CD14-positive monocyte (primary cell): Measurements from ENCODE around the gene TRAM2. TPM values are rescaled to one million over a fixed set of nuclear protein-coding genes. Genes with fewer than 3 reads are reported as not detected.

Source experiments
- DNase-seq, 3 donors: peaks; one replicate each; pipeline ENCODE4 v3.0.0-alpha.2; 2011 to 2022
- H2AFZ ChIP-seq: 2 replicates; pipeline ENCODE4 v1.6.0; 2012; ENCODE audit warnings: mild to moderate bottlenecking, low read depth, low read length, inconsistent platforms; ENCODE audit not compliant: insufficient read depth, poor library complexity, severe bottlenecking
- H3K27ac ChIP-seq, 2 donors: 1 replicate in 1 of 2; 2 replicates in 1 of 2; pipeline ENCODE4 v1.5.1; 2012 to 2013; ENCODE audit warnings: low read length in 2 of 2, control low read depth in 1 of 2, inconsistent platforms in 1 of 2, low read depth in 1 of 2, mild to moderate bottlenecking in 1 of 2
- H3K27me3 ChIP-seq, 2 donors: one replicate each; pipeline versions ENCODE4 v1.6.0 to v1.6.1; 2011 to 2013; ENCODE audit warnings: low read length in 2 of 2; ENCODE audit not compliant: control insufficient read depth in 2 of 2, insufficient read depth in 2 of 2
- H3K36me3 ChIP-seq, 2 donors: replicated peaks in 1 of 2; 1 replicate in 1 of 2; 2 replicates in 1 of 2; pipeline versions ENCODE4 v1.5.1 to v1.6.1; 2012 to 2013; ENCODE audit warnings: low read length in 2 of 2, control low read depth in 1 of 2, inconsistent platforms in 1 of 2, mild to moderate bottlenecking in 1 of 2; ENCODE audit not compliant: insufficient read depth in 2 of 2, control insufficient read depth in 1 of 2
- H3K4me1 ChIP-seq, 2 donors: 1 replicate in 1 of 2; 2 replicates in 1 of 2; pipeline versions ENCODE4 v1.5.1 to v1.6.1; 2012 to 2013; ENCODE audit warnings: low read length in 2 of 2, control low read depth in 1 of 2, inconsistent platforms in 1 of 2, mild to moderate bottlenecking in 1 of 2, moderate library complexity in 1 of 2; ENCODE audit not compliant: insufficient read depth in 2 of 2, control insufficient read depth in 1 of 2
- H3K4me2 ChIP-seq: replicated peaks from 2 replicates; pipeline ENCODE3; 2012; ENCODE audit warnings: low read length, moderate library complexity, mild to moderate bottlenecking; ENCODE audit not compliant: poor library complexity, severe bottlenecking; ENCODE audit errors: extremely low read depth
- H3K4me3 ChIP-seq, 3 experiments: fragments of 200-600 bp in 1 of 3; sonication (generic) in 1 of 3; replicated peaks in 1 of 3; 1 replicate in 2 of 3; 2 replicates in 1 of 3; pipeline ENCODE4 v1.5.1; 2011 to 2013; ENCODE audit warnings: low read length in 3 of 3, mild to moderate bottlenecking in 3 of 3, control low read depth in 2 of 3, low read depth in 2 of 3, inconsistent platforms in 1 of 3, moderate library complexity in 1 of 3
- H3K79me2 ChIP-seq: 2 replicates; pipeline ENCODE4 v1.6.0; 2012; ENCODE audit warnings: mild to moderate bottlenecking, control low read depth, inconsistent platforms, low read length, moderate library complexity; ENCODE audit not compliant: insufficient read depth
- H3K9ac ChIP-seq: 2 replicates; pipeline ENCODE4 v1.6.0; 2017; ENCODE audit warnings: low read length, mild to moderate bottlenecking; ENCODE audit not compliant: insufficient read depth, poor library complexity, severe bottlenecking
- H3K9me3 ChIP-seq, 2 donors: replicated peaks in 1 of 2; 1 replicate in 1 of 2; 2 replicates in 1 of 2; pipeline versions ENCODE4 v1.5.1 to v1.6.1; 2012 to 2013; ENCODE audit warnings: low read length in 2 of 2, control low read depth in 1 of 2; ENCODE audit not compliant: control insufficient read depth in 1 of 2, insufficient read depth in 1 of 2
- H4K20me1 ChIP-seq: 2 replicates; pipeline ENCODE4 v1.6.0; 2012; ENCODE audit warnings: mild to moderate bottlenecking, low read length, control low read depth, moderate library complexity; ENCODE audit not compliant: insufficient read depth
- H3K27ac Mint-ChIP-seq, 7 donors: one replicate each; pipeline ENCODE4 v1.8.0; 2020; ENCODE audit warnings: mild to moderate bottlenecking in 7 of 7, mixed read lengths in 7 of 7, moderate library complexity in 6 of 7, inconsistent platforms in 2 of 7
- H3K27me3 Mint-ChIP-seq, 3 donors: one replicate each; pipeline ENCODE4 v1.8.0; 2021 to 2022; ENCODE audit warnings: low read depth in 3 of 3, mild to moderate bottlenecking in 3 of 3, mixed read lengths in 3 of 3, moderate library complexity in 3 of 3, inconsistent platforms in 1 of 3
- H3K36me3 Mint-ChIP-seq, 2 donors: one replicate each; pipeline ENCODE4 v1.8.0; 2020; ENCODE audit warnings: mixed read lengths in 2 of 2, inconsistent platforms in 1 of 2, mild to moderate bottlenecking in 1 of 2
- H3K4me1 Mint-ChIP-seq: one replicate; pipeline ENCODE4 v1.8.0; 2020; ENCODE audit warnings: mild to moderate bottlenecking, mixed read lengths
- H3K4me3 Mint-ChIP-seq, 2 donors: one replicate each; pipeline ENCODE4 v1.8.0; 2020; ENCODE audit warnings: mild to moderate bottlenecking in 2 of 2, mixed read lengths in 2 of 2, moderate library complexity in 1 of 2
- H3K9me3 Mint-ChIP-seq, 7 donors: one replicate each; pipeline ENCODE4 v1.8.0; 2020 to 2022; ENCODE audit warnings: mixed read lengths in 7 of 7, mild to moderate bottlenecking in 6 of 7, moderate library complexity in 6 of 7, inconsistent platforms in 2 of 7
- WGBS: methylation state at CpG from one replicate; pipeline ENCODE4 v1.1.5; 2013; ENCODE audit warnings: missing lambda C conversion rate; ENCODE audit not compliant: insufficient coverage; 5-methylcytosine and 5-hydroxymethylcytosine counted together
- intact Hi-C, 2 donors: fragments of 100-400 bp; cut with micrococcal nuclease; formaldehyde crosslinking; loops; one replicate each; pipeline versions ENCODE4 v1.15.0 to v1.15.1; 2023
- polyA plus RNA-seq, 3 donors: library from polyadenylated mRNA; depleted of rRNA in 1 of 3; unstranded in 2 of 3; stranded (reverse) in 1 of 3; fragments of 300-500 nt in 2 of 3; fragments of >200 nt in 1 of 3; fragmentation: Illumina TruSeq in 2 of 3; gene quantifications; 1 replicate in 2 of 3; 2 replicates in 1 of 3; pipeline ENCODE4 v1.2.3, GENCODE V29; 2012 to 2021
- TF ChIP-seq, protein P1 (sequence below): fragments of 200-600 bp; IDR thresholded peaks from one replicate; pipeline ENCODE4 v1.8.0; 2022; ENCODE audit warnings: antibody characterized with exemption, mild to moderate bottlenecking

TRAM2 gene
- polyA plus RNA-seq, 3 donors: 4.7 to 11.7 (median 5.9) TPM

GRCh38 chr6:52457096-52457495 lies 119.8 kb downstream of the TRAM2 start:
- Mint-ChIP-seq H3K27ac (no peak overlapping the region), H3K36me3 (peaks cover 0 to 2% of the 10 kb centered on the region in 2 donors), H3K4me3 (no peak overlapping the region), H3K4me1 (no peaks in the 10 kb centered on the region), H3K27me3 (peaks cover 0 to 1% (median 1%) of the 10 kb centered on the region in 3 donors), H3K9me3 (peaks cover 0 to 3% (median 3%) of the 10 kb centered on the region in 7 donors)
- no peak for DNase-seq
- Histone ChIP-seq H3K4me2 (no peak overlapping the region), H3K79me2 (no peaks in the 10 kb centered on the region), H3K4me1 (no peaks in the 10 kb centered on the region), H3K27me3 (no peaks in the 10 kb centered on the region), H3K9ac (no peak overlapping the region), H2AFZ (no peak overlapping the region), H3K4me3 (no peak overlapping the region), H3K9me3 (no peaks in the 10 kb centered on the region), H3K36me3 (peaks cover 0 to 2% of the 10 kb centered on the region in 2 donors), H4K20me1 (no peaks in the 10 kb centered on the region), H3K27ac (no peak overlapping the region)
- TF ChIP-seq, protein P1, sequence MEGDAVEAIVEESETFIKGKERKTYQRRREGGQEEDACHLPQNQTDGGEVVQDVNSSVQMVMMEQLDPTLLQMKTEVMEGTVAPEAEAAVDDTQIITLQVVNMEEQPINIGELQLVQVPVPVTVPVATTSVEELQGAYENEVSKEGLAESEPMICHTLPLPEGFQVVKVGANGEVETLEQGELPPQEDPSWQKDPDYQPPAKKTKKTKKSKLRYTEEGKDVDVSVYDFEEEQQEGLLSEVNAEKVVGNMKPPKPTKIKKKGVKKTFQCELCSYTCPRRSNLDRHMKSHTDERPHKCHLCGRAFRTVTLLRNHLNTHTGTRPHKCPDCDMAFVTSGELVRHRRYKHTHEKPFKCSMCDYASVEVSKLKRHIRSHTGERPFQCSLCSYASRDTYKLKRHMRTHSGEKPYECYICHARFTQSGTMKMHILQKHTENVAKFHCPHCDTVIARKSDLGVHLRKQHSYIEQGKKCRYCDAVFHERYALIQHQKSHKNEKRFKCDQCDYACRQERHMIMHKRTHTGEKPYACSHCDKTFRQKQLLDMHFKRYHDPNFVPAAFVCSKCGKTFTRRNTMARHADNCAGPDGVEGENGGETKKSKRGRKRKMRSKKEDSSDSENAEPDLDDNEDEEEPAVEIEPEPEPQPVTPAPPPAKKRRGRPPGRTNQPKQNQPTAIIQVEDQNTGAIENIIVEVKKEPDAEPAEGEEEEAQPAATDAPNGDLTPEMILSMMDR: no peak
- WGBS: 100% methylated on average over 2 of the region's 2 CpGs
- intact Hi-C loops: no loop called here

DNA sequence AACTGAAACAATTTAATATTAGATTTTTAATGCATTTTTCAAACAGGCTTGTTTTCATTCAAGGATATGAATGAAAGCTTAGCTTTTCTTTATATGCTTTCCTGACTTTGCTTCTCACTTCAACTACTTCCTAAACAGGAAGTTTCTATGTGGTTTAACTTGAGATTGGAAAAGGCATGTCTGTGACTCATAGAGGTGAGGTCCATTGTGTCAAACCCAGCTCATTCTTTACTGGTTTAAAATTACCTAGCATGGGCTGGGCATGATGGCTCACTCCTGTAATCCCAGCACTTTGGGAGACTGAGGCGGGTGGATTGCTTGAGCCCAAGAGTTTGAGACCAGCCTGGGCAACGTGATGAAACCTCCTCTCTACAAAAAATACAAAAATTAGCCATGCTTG lies 122.3 kb downstream of the TRAM2 start:
- H3K27me3 ChIP-seq: no peaks in the 10 kb centered on the region
- WGBS: 100% methylated on average over 1 of the region's 2 CpGs
- no peak overlapping the region for H3K27ac Mint-ChIP-seq
- no peak overlapping the region for H3K4me2 ChIP-seq
- TF ChIP-seq, protein P1: no peak
- H3K79me2 ChIP-seq: no peaks in the 10 kb centered on the region
- H3K27me3 Mint-ChIP-seq: peaks cover 0 to 1% (median 1%) of the 10 kb centered on the region in 3 donors
- no peaks in the 10 kb centered on the region for H3K4me1 ChIP-seq
- H3K36me3 Mint-ChIP-seq: peaks cover 4 to 6% of the 10 kb centered on the region in 2 donors
- peaks cover 0 to 2% of the 10 kb centered on the region in 2 donors for H3K36me3 ChIP-seq
- no peaks in the 10 kb centered on the region for H3K4me1 Mint-ChIP-seq
- H3K4me3 Mint-ChIP-seq: no peak overlapping the region
- H4K20me1 ChIP-seq: no peaks in the 10 kb centered on the region
- H3K9ac ChIP-seq: no peak overlapping the region
- no peak overlapping the region for H2AFZ ChIP-seq
- intact Hi-C loops: no loop called here
- peaks cover 12 to 19% (median 17%) of the 10 kb centered on the region in 7 donors for H3K9me3 Mint-ChIP-seq
- no peak for DNase-seq
- no peak overlapping the region for H3K27ac ChIP-seq
- H3K9me3 ChIP-seq: peaks cover 5 to 13% of the 10 kb centered on the region in 2 donors
- no peak overlapping the region for H3K4me3 ChIP-seq

Other genes starting within 250 kb of the TRAM2 start
- 10 to 100 TPM in 1 of 3 donors, 1 to 10 TPM in 2; 2.4 to 17.4 (median 6.8) TPM for gene PAQR8, start 214.9 kb downstream of the TRAM2 start, polyA plus RNA-seq
- gene EFHC1, start 156.7 kb downstream of the TRAM2 start, polyA plus RNA-seq: 10 to 100 TPM in 1 of 3 donors, 1 to 10 TPM in 1, under 1 TPM in 1; 0.30 to 13.5 (median 2.3) TPM
- under 1 TPM; 0.08 to 0.23 (median 0.20) TPM for gene TMEM14A, start 94.1 kb upstream of the TRAM2 start, polyA plus RNA-seq
- not detected for gene GSTA2, start 186.4 kb upstream of the TRAM2 start, polyA plus RNA-seq
- gene GSTA1, start 226.8 kb upstream of the TRAM2 start, polyA plus RNA-seq: not detected